Amygdala (tissue), 56 donors: ENCODE results near the gene PGAP3.

ENCODE experiments used
- DNase-seq, 56 donors: peaks; one replicate each; lab custom pipeline; 2025; lab: John Stamatoyannopoulos, UW

The PGAP3 gene

DNA sequence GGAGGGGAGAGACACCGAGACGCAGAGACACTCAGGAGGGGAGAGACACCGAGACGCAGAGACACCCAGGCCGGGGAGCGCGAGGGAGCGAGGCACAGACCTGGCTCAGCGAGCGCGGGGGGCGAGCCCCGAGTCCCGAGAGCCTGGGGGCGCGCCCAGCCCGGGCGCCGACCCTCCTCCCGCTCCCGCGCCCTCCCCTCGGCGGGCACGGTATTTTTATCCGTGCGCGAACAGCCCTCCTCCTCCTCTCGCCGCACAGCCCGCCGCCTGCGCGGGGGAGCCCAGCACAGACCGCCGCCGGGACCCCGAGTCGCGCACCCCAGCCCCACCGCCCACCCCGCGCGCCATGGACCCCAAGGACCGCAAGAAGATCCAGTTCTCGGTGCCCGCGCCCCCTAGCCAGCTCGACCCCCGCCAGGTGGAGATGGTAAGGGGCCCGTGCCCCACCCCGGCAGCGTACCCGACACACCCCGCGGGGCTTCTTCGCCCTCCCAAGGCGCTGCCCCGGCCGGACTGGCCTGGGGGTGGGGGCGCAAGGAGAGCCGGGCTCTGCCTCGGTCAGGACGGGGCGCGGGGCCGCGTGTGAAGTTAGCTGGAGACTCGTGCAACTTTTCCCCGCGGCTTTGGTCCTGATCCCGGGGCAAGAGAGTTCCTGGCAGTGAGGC is 60.7 kb downstream of the PGAP3 start:
- DNase-seq: no peak

DNA sequence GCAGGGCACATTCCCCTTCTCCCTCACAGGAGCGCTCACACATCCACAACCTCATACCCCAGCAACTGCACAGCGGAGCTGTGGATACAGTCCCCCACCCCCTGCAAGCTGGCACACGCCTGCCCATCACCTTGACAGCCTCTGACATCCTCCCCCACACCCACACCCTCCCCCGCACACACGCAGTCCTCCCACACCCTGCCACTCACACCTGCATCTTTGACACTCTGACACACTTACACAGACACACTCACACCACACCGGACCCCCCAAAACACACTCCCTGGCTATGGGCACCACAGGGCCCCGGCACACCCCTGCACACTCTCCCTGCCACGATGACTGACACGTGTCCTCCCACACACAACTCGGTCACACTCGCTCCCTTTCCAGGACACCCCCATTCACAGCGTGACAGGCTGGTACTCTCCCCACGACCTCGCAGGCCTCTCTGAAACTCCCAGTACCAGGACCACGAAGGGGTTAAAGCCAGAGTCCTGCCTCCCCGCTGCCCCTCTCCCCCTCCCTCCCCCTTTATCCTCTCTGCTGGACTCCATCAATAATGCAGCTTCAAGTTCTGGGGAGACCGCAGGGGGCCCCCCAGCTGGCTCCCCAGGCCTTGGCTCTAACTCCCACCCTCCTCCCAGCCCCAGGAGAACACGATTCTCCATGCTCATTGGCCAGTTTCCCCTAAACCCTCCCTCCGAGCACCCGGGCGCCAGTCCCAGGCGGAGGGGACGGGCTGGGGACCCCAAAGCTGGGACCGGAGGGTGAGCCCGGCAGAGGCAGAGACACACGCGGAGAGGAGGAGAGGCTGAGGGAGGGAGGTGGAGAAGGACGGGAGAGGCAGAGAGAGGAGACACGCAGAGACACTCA is 61.4 kb downstream of the PGAP3 start, which contains the start of gene PPP1R1B:
PPP1R1B (plus strand) TSS at position 782 of the 876 bp plus-strand sequence. CDS start 441 bp downstream, outside the sequence.
- DNase-seq: peak in 37 of 56 donors; percentile 10 to 64 (median 35)

DNA sequence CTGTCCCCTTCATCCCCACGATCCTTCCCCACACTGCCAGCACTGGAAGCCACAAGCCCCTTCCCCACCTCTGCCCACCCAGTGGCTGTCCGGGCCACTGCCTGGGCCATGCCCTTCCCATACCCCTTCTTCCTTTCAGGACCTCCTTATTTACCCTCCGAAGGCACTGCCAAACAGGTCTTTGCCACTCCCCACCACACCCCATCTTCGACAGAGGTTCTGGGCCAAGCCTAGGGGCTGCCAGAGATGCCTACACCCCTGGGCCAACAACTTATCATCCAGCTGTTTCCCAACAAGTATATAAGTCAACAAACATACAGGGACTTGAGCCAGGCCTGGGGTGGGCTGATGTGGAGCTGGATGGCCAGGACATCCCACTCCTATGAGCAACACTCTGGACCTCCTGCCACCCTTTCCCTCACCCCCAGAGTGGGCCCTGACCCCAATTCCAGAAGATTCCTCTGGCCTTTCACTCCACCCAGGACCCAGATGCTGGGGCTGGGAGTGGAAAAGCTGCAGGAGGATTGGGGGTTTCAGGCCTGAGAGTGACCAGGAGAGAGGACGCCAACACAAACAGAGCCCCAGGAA is 62.6 kb downstream of the PGAP3 start:
- DNase-seq: no peak

DNA sequence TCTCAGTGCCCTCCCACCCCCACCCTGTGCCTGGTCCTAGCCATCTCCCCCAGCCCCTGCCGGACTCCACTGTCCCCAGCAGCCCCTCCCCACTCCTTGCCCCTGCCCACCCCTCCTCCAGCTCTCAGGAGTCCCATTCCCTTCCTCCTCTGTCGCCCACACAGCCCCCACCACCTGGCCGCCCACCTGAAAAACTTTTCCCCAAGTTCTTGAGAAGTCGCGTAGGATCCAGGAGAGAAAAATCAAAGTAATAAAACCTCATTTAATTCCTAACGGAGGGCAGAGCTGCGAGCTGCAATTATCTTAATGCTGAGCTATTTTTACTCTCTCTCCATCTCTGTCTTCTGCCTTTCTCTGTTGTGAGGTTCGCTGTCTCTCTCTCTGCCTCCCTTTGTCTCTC is 63.5 kb downstream of the PGAP3 start:
- no peak for DNase-seq

DNA sequence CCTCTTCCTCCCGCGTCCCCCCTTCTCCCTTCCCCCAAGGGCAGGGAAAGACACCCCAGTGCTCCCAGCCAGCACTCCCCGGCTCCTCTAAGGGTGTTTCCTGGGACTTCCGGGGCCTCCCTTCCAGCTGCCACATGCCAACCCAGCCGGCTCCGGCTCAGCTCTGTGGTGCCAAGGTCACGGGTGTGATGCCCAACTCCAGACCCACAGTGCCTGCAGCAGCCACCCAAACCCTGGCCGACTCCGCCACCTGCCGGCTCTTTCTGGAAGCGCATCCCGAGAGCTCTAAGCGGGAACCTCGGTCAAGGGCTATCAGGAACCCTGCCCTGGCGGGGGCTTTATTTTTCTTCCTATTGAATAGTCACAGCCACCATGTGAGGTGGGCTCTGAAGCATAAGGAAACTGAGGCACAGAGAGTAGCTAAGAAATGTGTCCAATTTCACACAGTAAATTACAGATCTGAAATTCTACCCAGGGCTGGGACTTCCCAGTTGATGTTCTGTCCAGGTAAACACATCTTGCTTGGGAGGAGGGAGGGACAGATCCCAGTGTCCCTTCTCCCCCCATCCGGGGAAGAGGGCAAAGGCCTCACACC is 64.4 kb downstream of the PGAP3 start:
- peak in 55 of 56 donors; percentile 22 to 91 (median 70) for DNase-seq

DNA sequence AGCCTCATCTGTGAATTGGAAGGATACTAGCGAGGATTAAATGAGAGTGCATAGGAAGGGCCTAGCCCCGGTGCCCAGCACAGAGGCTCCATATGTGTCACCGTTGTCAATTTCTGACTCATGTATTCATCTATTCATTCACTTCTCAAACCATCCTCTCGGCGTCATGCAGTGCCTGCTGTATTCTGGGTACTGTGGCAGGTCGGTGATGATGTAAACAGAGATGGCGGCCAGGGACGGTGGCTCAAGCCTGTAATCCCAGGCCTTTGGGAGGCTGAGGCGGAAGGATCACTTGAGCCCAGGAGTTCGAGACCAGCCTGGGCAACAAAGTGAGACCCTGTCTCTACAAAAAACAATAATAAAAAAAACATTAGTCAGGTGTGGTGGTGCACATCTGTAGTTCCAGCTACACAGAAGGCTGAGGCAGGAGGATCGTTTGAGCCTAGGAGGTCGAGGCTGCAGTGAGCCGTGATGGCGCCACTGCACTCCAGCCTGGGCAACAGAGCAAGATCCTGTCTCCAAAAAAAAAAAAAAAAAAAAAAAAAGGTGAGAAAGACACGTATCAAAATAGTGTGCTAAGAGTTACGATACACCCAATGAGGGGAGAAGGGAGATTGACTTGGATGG is 65.4 kb downstream of the PGAP3 start:
- DNase-seq: no peak

DNA sequence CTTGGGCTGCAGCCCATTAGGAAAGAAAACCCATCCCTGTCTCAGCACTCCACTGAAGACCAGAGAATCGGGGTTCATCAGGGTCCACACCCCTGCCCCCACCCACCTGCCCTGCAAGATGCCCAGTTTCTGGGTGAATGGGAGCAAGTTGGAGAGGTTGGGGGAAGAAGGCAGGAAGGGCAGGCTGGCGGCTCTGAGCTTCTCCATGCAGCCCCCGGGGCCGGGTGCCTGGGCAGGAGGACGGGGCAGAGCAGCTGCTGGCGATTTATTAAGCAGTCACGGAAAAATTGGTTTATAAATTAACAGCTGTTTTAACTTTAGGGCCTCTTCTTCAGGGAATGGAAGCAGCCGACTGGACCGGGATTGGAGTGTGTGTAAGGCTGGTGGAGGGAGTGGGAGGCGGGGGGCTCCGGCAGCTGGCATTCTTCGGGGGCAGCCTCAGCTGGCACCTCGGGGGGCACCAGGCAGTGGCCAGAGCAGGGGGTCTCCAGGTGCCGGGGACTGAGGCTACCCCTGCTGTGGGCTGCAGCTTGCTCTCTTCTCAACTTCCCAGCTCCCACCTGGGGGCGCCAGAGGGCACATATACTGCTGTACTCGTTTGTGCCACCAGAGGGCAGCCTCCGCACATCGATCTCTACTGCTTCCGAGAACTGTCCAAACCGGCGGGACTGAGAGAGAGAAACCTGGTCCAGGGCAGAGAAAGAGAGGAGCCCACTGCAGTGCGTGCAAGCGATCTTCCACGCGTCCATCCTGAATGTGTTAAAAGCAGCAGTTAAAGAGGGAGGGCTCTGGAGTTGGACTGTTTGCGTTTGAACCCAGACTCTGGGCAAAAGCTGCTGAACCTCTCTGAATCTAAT is 66.1 kb downstream of the PGAP3 start:
- DNase-seq: peak; percentile 33 to 96 (median 78)
